ENCODE data around the gene PSMD11. TPM values are rescaled to one million over a fixed set of nuclear protein-coding genes. Genes with fewer than 3 reads are reported as not detected.

PSMD11 gene
- total and polyA plus RNA-seq, 2 of the 13 experiments (the other 11 are each of a cell fraction or from before 2014, with no cell fraction given): 69.8 to 152 TPM

DNA sequence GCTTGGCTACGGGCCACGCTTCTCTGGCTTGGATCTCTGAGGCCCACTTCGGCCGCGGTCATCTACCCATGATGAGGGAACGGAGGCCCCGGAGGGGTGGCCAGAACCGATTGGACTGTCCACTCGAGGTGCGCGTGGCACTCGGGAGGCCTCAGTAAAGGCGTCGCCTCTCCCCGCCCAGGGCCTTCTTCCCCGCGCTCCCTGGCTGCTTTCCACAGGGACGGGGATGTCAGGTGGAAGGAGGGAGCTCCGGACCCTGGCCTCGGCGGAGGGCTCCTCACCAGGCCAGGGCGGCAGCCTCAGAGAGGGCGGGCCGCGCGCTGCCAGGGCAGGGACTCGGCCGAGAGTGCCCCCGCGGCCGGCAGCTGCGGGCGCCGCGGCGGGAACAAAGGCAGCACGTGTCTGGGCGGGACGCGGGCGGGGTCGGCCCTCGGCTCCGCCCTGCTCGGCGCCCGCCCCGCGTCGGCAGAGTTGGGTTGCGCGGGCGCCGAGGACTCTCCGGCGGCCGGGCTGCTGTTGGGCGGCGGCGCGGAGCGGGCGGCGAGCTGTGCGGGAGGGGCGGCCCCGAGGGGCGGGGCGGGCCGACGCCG lies 41.9 kb downstream of the PSMD11 start (continued):
- TF ChIP-seq, protein P1, sequence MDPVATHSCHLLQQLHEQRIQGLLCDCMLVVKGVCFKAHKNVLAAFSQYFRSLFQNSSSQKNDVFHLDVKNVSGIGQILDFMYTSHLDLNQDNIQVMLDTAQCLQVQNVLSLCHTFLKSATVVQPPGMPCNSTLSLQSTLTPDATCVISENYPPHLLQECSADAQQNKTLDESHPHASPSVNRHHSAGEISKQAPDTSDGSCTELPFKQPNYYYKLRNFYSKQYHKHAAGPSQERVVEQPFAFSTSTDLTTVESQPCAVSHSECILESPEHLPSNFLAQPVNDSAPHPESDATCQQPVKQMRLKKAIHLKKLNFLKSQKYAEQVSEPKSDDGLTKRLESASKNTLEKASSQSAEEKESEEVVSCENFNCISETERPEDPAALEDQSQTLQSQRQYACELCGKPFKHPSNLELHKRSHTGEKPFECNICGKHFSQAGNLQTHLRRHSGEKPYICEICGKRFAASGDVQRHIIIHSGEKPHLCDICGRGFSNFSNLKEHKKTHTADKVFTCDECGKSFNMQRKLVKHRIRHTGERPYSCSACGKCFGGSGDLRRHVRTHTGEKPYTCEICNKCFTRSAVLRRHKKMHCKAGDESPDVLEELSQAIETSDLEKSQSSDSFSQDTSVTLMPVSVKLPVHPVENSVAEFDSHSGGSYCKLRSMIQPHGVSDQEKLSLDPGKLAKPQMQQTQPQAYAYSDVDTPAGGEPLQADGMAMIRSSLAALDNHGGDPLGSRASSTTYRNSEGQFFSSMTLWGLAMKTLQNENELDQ (CRISPR knock-in tag; IDR thresholded peaks at IDR 0.05; ENCODE audit: borderline replicate concordance): no peak
- TF ChIP-seq ZSCAN31 (CRISPR knock-in tag; IDR thresholded peaks at IDR 0.05; ENCODE audit: low read depth) (peak; percentile 79; the same call in 1 of the 2 replicates), ZBTB38 (CRISPR knock-in tag; IDR thresholded peaks at IDR 0.05) (peak; percentile 72; the same call in 1 of the 2 replicates), SMAD3 (CRISPR knock-in tag; IDR thresholded peaks at IDR 0.05) (no peak), ZNF33A (CRISPR knock-in tag; IDR thresholded peaks at IDR 0.05; ENCODE audit: borderline replicate concordance) (no peak), ZNF781 (CRISPR knock-in tag; IDR thresholded peaks at IDR 0.05; ENCODE audit: borderline replicate concordance, not compliant biosample characterization) (no peak), ZNF709 (CRISPR knock-in tag; IDR thresholded peaks at IDR 0.05) (peak; percentile 27; the same call in 1 of the 2 replicates), ZSCAN20 (CRISPR knock-in tag; IDR thresholded peaks at IDR 0.05; ENCODE audit: borderline replicate concordance) (0 out of 2 replicates have a peak, but pooled peaks have one; percentile 29), ZNF556 (CRISPR knock-in tag; IDR thresholded peaks at IDR 0.05; ENCODE audit: borderline replicate concordance) (peak; percentile 50; the same call in 1 of the 2 replicates), CREB1 (IDR thresholded peaks at IDR 0.05) (no peak), CREB1 (CRISPR knock-in tag; IDR thresholded peaks at IDR 0.05) (no peak), ZFP1 (CRISPR knock-in tag; IDR thresholded peaks at IDR 0.05) (no peak)
- TF ChIP-seq, protein P2, sequence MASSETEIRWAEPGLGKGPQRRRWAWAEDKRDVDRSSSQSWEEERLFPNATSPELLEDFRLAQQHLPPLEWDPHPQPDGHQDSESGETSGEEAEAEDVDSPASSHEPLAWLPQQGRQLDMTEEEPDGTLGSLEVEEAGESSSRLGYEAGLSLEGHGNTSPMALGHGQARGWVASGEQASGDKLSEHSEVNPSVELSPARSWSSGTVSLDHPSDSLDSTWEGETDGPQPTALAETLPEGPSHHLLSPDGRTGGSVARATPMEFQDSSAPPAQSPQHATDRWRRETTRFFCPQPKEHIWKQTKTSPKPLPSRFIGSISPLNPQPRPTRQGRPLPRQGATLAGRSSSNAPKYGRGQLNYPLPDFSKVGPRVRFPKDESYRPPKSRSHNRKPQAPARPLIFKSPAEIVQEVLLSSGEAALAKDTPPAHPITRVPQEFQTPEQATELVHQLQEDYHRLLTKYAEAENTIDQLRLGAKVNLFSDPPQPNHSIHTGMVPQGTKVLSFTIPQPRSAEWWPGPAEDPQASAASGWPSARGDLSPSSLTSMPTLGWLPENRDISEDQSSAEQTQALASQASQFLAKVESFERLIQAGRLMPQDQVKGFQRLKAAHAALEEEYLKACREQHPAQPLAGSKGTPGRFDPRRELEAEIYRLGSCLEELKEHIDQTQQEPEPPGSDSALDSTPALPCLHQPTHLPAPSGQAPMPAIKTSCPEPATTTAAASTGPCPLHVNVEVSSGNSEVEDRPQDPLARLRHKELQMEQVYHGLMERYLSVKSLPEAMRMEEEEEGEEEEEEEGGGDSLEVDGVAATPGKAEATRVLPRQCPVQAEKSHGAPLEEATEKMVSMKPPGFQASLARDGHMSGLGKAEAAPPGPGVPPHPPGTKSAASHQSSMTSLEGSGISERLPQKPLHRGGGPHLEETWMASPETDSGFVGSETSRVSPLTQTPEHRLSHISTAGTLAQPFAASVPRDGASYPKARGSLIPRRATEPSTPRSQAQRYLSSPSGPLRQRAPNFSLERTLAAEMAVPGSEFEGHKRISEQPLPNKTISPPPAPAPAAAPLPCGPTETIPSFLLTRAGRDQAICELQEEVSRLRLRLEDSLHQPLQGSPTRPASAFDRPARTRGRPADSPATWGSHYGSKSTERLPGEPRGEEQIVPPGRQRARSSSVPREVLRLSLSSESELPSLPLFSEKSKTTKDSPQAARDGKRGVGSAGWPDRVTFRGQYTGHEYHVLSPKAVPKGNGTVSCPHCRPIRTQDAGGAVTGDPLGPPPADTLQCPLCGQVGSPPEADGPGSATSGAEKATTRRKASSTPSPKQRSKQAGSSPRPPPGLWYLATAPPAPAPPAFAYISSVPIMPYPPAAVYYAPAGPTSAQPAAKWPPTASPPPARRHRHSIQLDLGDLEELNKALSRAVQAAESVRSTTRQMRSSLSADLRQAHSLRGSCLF (CRISPR knock-in tag; IDR thresholded peaks at IDR 0.05; ENCODE audit: borderline replicate concordance): no peak
- TF ChIP-seq, protein P3, sequence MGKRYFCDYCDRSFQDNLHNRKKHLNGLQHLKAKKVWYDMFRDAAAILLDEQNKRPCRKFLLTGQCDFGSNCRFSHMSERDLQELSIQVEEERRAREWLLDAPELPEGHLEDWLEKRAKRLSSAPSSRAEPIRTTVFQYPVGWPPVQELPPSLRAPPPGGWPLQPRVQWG (CRISPR knock-in tag; IDR thresholded peaks at IDR 0.05; ENCODE audit: borderline replicate concordance, low read depth): no peak
- TF ChIP-seq, protein P4, sequence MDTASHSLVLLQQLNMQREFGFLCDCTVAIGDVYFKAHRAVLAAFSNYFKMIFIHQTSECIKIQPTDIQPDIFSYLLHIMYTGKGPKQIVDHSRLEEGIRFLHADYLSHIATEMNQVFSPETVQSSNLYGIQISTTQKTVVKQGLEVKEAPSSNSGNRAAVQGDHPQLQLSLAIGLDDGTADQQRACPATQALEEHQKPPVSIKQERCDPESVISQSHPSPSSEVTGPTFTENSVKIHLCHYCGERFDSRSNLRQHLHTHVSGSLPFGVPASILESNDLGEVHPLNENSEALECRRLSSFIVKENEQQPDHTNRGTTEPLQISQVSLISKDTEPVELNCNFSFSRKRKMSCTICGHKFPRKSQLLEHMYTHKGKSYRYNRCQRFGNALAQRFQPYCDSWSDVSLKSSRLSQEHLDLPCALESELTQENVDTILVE (CRISPR knock-in tag; IDR thresholded peaks at IDR 0.05): no peak
- TF ChIP-seq, protein P5, sequence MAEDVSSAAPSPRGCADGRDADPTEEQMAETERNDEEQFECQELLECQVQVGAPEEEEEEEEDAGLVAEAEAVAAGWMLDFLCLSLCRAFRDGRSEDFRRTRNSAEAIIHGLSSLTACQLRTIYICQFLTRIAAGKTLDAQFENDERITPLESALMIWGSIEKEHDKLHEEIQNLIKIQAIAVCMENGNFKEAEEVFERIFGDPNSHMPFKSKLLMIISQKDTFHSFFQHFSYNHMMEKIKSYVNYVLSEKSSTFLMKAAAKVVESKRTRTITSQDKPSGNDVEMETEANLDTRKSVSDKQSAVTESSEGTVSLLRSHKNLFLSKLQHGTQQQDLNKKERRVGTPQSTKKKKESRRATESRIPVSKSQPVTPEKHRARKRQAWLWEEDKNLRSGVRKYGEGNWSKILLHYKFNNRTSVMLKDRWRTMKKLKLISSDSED (CRISPR knock-in tag; IDR thresholded peaks at IDR 0.05): no peak
- TF ChIP-seq, protein P6, sequence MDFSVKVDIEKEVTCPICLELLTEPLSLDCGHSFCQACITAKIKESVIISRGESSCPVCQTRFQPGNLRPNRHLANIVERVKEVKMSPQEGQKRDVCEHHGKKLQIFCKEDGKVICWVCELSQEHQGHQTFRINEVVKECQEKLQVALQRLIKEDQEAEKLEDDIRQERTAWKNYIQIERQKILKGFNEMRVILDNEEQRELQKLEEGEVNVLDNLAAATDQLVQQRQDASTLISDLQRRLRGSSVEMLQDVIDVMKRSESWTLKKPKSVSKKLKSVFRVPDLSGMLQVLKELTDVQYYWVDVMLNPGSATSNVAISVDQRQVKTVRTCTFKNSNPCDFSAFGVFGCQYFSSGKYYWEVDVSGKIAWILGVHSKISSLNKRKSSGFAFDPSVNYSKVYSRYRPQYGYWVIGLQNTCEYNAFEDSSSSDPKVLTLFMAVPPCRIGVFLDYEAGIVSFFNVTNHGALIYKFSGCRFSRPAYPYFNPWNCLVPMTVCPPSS (IDR thresholded peaks at IDR 0.05): no peak
